ENCODE results near the gene GGTLC1.

GGTLC1 gene

GRCh38 chr20:23963941-23964340 lies 24.6 kb downstream of the GGTLC1 start:
- DNase-seq: no peak

DNA sequence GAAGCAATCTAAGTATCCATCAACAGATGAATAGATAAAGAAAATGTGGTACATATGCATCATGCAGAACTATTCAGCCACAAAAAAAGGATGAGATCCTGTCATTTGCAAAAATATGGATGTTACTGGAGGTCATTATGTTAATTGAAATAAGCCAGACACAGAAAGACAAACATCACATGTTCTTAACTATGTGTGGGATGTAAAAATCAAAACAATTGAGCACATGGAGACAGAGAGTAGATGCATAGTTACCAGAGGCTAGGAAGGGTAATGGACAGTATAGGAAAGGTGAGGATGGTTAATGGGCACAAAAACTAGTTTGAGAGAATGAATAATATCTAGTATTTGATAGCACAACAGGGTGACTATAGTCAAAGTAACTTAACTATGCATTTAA lies 26.3 kb downstream of the GGTLC1 start:
- DNase-seq: no peak

GRCh38 chr20:23959054-23959453 lies 29.5 kb downstream of the GGTLC1 start:
- DNase-seq: no peak

GRCh38 chr20:23955896-23956295 lies 32.7 kb downstream of the GGTLC1 start:
- no peak for DNase-seq

- no peak for DNase-seq
These were observed 34.4 kb downstream of the GGTLC1 start for GRCh38 chr20:23954008-23954745.

DNA sequence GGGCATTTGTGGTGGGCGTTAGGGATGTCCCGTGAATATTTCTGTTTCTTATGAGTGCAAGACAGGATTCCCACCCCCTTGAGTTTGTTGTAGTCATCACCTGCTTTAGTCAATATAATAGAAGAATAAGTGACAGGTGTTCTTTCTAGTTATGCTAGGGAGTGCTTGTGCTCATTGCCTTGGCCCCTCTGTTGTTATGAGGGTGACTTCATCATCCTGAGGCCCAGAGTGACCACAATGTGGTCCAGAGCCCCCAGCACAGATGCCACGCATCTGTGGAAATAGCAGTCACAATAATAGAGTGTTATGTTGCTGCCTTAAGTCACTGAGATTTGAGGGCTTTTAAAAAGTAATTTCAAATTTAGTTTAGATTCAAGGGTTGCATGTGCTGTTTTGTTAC lies 42.4 kb downstream of the GGTLC1 start:
- no peak for DNase-seq

GRCh38 chr20:23943304-23943703 lies 45.3 kb downstream of the GGTLC1 start:
- DNase-seq: no peak

GRCh38 chr20:23939641-23940040 lies 48.9 kb downstream of the GGTLC1 start:
- DNase-seq: no peak

GRCh38 chr20:23939063-23939462 lies 49.5 kb downstream of the GGTLC1 start:
- DNase-seq: no peak

DNA sequence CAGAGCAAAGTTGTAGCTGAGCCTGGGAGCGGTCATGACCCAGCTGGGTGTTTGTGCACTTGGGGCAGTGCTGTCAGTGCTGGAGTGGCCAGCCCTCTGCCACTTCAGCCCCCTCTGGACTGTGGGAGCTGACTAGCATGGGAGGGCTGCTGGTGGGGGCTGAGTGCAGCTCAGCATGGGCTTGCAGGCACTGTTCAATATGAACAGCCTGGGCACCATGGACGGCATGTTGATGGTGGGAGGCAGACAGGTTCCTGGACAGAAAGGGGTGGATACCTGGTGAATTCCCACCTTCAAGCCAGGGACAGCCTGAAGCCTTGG lies 50.5 kb downstream of the GGTLC1 start:
- no peak for DNase-seq

DNA sequence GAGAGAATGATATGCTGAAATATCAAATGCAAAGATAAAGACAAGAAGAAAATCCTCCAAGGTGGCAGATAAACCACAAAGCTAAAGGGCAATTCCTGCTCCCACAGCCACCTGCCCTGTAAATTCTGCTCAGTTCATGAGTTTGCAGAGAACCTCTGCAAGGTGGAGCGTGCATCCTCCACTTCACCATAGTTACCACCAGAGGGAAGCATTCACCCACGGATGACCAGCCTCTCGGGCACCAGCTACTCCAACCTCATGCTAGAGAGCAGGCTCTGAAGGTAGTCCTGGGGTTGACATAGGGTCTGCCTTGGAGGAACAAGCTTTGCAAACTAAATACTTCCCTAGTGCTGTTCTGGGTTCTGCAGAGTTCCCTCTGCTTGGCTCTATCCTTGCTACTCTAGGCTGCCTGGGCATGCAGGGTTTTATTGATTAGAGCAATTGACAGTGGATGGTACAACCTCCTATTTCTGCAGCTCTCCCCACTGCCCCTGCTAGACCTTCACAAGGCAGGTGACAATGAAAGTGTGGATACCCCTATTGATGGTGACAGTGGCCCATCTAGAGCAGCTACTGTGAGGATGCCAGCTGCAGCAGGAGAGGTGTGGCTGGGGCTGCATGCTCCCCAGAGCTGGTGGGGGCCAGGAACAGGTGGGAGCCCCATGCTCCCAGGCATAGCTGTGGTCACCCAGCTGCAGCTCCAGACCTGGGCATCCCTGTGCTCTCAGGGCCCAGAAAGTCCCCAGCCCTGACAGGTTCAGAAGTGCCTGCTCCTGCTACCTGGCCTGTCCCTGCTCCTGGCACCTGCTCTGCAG lies 51.1 kb downstream of the GGTLC1 start:
- DNase-seq: peak; percentile 37
